ENCODE results near the gene SLIT3.

SLIT3 gene

DNA sequence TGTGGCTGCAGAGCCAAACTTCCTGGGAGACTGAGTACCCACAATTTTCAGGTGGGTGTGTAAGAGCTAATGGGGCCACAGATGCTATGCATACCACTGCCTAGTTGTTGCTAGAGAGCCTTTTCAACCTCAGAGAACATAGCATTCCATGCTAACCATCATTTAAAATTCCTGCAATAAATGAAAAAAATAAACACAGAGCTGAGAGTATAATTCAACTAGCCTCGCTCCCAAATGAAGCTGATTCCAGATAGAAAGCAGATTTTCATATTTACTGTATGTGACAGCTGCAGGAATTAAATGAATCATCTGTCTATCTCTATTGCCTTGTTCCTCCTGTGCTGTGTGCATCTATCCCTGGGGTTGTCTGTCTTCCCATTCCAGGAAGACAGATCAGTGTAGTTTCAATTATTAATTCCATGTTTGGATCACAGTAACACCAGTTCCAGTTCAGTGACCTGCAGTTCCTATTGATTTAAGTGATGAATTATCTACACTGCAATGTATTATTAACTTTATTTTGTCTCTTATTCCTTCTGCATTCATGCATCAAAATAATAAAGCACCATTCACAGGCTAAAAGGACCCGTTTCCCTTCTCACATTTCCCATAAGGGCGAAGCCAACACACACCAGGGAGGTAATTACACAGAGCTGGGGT is 324.5 kb downstream of the SLIT3 start:
- no peak overlapping the region for H3K9ac ChIP-seq (ENCODE audit: low read depth, low read length)
- DNase-seq (no peak), ATAC-seq (ENCODE audit: insufficient read depth, low read depth) (no peak)
- H3K27me3 ChIP-seq (ENCODE audit: insufficient read depth, low read length, poor library complexity) = peaks cover 3% of the 10 kb centered on the region
- H3K9me3 ChIP-seq (ENCODE audit: insufficient read depth, low read length, severe bottlenecking) = no peaks in the 10 kb centered on the region
- H3K4me3 ChIP-seq (ENCODE audit: low read depth in 1 of 2, low read length in 2 of 2) = no peak overlapping the region
- H3K79me2 ChIP-seq (ENCODE audit: insufficient read depth, low read length) = no peaks in the 10 kb centered on the region
- no peak overlapping the region for H2AFZ ChIP-seq (ENCODE audit: low read depth, low read length)
- H3K4me2 ChIP-seq (ENCODE audit: insufficient read depth, low read length) = no peak overlapping the region
- 0 out of 2 replicates have a peak, but pooled peaks cover 2% of the 10 kb centered on the region for H4K20me1 ChIP-seq (ENCODE audit: insufficient read depth, low read length)
- no peaks in the 10 kb centered on the region for H3K36me3 ChIP-seq (ENCODE audit: insufficient read depth, low read length)
- no peak overlapping the region for H3K27ac ChIP-seq (ENCODE audit: low read length)
- H3K4me1 ChIP-seq (ENCODE audit: insufficient read depth, low read length) = no peaks in the 10 kb centered on the region
- TF ChIP-seq EZH2 (IDR thresholded peaks at IDR 0.05; ENCODE audit: borderline replicate concordance, low read depth, low read length, severe bottlenecking) = no peak
- TF ChIP-seq, protein P1, sequence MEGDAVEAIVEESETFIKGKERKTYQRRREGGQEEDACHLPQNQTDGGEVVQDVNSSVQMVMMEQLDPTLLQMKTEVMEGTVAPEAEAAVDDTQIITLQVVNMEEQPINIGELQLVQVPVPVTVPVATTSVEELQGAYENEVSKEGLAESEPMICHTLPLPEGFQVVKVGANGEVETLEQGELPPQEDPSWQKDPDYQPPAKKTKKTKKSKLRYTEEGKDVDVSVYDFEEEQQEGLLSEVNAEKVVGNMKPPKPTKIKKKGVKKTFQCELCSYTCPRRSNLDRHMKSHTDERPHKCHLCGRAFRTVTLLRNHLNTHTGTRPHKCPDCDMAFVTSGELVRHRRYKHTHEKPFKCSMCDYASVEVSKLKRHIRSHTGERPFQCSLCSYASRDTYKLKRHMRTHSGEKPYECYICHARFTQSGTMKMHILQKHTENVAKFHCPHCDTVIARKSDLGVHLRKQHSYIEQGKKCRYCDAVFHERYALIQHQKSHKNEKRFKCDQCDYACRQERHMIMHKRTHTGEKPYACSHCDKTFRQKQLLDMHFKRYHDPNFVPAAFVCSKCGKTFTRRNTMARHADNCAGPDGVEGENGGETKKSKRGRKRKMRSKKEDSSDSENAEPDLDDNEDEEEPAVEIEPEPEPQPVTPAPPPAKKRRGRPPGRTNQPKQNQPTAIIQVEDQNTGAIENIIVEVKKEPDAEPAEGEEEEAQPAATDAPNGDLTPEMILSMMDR (IDR thresholded peaks at IDR 0.05; ENCODE audit: borderline replicate concordance, extremely low read depth, low read length, poor library complexity, severe bottlenecking) = no peak

DNA sequence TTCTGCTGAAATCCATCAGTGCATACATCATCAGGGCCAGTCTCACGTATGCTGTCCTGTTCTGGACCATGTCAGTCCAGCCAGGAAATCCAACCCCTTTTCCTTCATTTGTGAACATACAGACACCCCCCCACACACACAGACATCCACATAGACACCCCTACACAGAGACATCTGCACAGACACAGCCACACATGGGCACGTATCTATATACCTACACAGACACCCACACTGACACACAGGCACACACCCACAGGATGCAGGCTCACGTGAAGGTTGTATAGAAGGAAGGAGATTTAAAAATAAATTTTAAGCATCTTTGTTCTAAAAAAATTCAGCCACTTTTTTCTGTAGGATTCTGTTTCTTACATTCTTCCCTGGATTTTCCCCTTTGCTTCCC is 325.6 kb downstream of the SLIT3 start:
- ATAC-seq (ENCODE audit: insufficient read depth, low read depth) (no peak), DNase-seq (no peak)
- TF ChIP-seq, protein P1 (IDR thresholded peaks at IDR 0.05; ENCODE audit: borderline replicate concordance, extremely low read depth, low read length, poor library complexity, severe bottlenecking) = no peak
- TF ChIP-seq EZH2 (IDR thresholded peaks at IDR 0.05; ENCODE audit: borderline replicate concordance, low read depth, low read length, severe bottlenecking) = no peak
- H4K20me1 ChIP-seq (ENCODE audit: insufficient read depth, low read length) = 0 out of 2 replicates have a peak, but pooled peaks cover 2% of the 10 kb centered on the region
- H3K9me3 ChIP-seq (ENCODE audit: insufficient read depth, low read length, severe bottlenecking) = no peaks in the 10 kb centered on the region
- no peaks in the 10 kb centered on the region for H3K4me1 ChIP-seq (ENCODE audit: insufficient read depth, low read length)
- no peak overlapping the region for H3K9ac ChIP-seq (ENCODE audit: low read depth, low read length)
- H3K27ac ChIP-seq (ENCODE audit: low read length) = no peak overlapping the region
- no peaks in the 10 kb centered on the region for H3K79me2 ChIP-seq (ENCODE audit: insufficient read depth, low read length)
- H3K36me3 ChIP-seq (ENCODE audit: insufficient read depth, low read length) = no peaks in the 10 kb centered on the region
- no peak overlapping the region for H3K4me2 ChIP-seq (ENCODE audit: insufficient read depth, low read length)
- no peak overlapping the region for H3K4me3 ChIP-seq (ENCODE audit: low read depth in 1 of 2, low read length in 2 of 2)
- peaks cover 3% of the 10 kb centered on the region for H3K27me3 ChIP-seq (ENCODE audit: insufficient read depth, low read length, poor library complexity)
- H2AFZ ChIP-seq (ENCODE audit: low read depth, low read length) = no peak overlapping the region

DNA sequence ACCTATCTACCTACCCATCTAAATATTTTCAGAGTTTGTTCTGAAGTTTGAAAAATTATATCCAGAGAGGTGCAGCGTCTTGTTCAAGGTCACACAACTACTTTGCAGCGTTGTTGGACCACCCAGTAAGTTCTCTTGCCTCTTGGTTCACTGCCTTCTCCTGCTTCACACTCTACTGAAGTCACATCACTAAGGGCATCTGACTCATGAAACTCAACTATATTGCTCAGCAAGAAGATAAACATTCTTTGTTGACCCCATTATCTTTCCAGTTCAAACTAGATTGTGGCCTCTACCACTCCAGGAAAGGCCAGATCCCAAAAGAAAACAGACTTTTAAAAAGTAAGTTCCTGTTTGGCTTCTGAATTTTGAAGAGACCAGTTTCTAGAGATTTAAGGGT is 326.9 kb downstream of the SLIT3 start:
- peaks cover 3% of the 10 kb centered on the region for H3K27me3 ChIP-seq (ENCODE audit: insufficient read depth, low read length, poor library complexity)
- ATAC-seq (ENCODE audit: insufficient read depth, low read depth) (no peak), DNase-seq (no peak)
- H3K9me3 ChIP-seq (ENCODE audit: insufficient read depth, low read length, severe bottlenecking) = no peaks in the 10 kb centered on the region
- H3K27ac ChIP-seq (ENCODE audit: low read length) = no peak overlapping the region
- no peak overlapping the region for H3K4me3 ChIP-seq (ENCODE audit: low read depth in 1 of 2, low read length in 2 of 2)
- H2AFZ ChIP-seq (ENCODE audit: low read depth, low read length) = no peak overlapping the region
- no peaks in the 10 kb centered on the region for H3K36me3 ChIP-seq (ENCODE audit: insufficient read depth, low read length)
- H3K9ac ChIP-seq (ENCODE audit: low read depth, low read length) = no peak overlapping the region
- H3K79me2 ChIP-seq (ENCODE audit: insufficient read depth, low read length) = no peaks in the 10 kb centered on the region
- no peaks in the 10 kb centered on the region for H3K4me1 ChIP-seq (ENCODE audit: insufficient read depth, low read length)
- H3K4me2 ChIP-seq (ENCODE audit: insufficient read depth, low read length) = no peak overlapping the region
- H4K20me1 ChIP-seq (ENCODE audit: insufficient read depth, low read length) = 0 out of 2 replicates have a peak, but pooled peaks cover 2% of the 10 kb centered on the region
- no peak for TF ChIP-seq EZH2 (IDR thresholded peaks at IDR 0.05; ENCODE audit: borderline replicate concordance, low read depth, low read length, severe bottlenecking)
- TF ChIP-seq, protein P1 (IDR thresholded peaks at IDR 0.05; ENCODE audit: borderline replicate concordance, extremely low read depth, low read length, poor library complexity, severe bottlenecking) = no peak

All from DND-41 (cell line).